HCT116 (cell line): ENCODE data around the gene C10orf90. TPM values are rescaled to one million over a fixed set of nuclear protein-coding genes. Genes with fewer than 3 reads are reported as not detected.

Source experiments
- ATAC-seq: fragments of 200-7000 bp; cut with Tn5 transposase; 2 replicates; pipeline ENCODE4 v1.9.1; 2020; ENCODE audit warnings: mild to moderate bottlenecking, moderate library complexity
- BruUV-seq: library from RNA; stranded (reverse); fragments of 400-500 nt; replicated peaks from 2 replicates; lab custom pipeline; 2021; lab: Mats Ljungman, UMichigan
- CTCF ChIA-PET: fragments of 300-600 bp; sonication (Branson Sonifier 250); formaldehyde crosslinking; loops from one replicate; lab custom pipeline; 2021; ENCODE audit warnings: antibody characterized with exemption; lab: Charles Lee
- POLR2A ChIA-PET: fragments of 300-600, 350-600 bp; sonication (Branson Sonifier 250); formaldehyde crosslinking; loops from one replicate; lab custom pipeline; 2021; ENCODE audit warnings: antibody characterized with exemption; lab: Charles Lee
- RAD21 ChIA-PET, 2 experiments: fragments of 300-600 bp; sonication (Branson Sonifier 250); formaldehyde crosslinking; loops; one replicate each; lab custom pipeline; 2023; ENCODE audit warnings: low total read pairs in 2 of 2; ENCODE audit not compliant: uncharacterized antibody in 2 of 2, unreplicated experiment in 2 of 2, low non-redundant PET in 1 of 2; lab: Charles Lee
- DNase-seq: peaks from one replicate; pipeline ENCODE4 v3.0.0-alpha.2; 2010; ENCODE audit warnings: low read depth, low spot score
- H2AFZ ChIP-seq: fragments of 200-600 bp; shearing (Covaris generic), sonication (generic); 2 replicates; pipeline ENCODE4 v1.6.1; 2017; ENCODE audit warnings: low read depth, mixed run types, mixed read lengths, antibody characterized with exemption, low read length; ENCODE audit not compliant: poor library complexity, severe bottlenecking
- H3K27ac ChIP-seq: 2 replicates; pipeline ENCODE4 v1.5.1; 2012; ENCODE audit warnings: low read depth, low read length
- H3K27me3 ChIP-seq: fragments of 200-600 bp; sonication (generic); 2 replicates; pipeline ENCODE4 v1.6.1; 2016; ENCODE audit warnings: mixed run types, low read length, mixed read lengths; ENCODE audit not compliant: insufficient read depth
- H3K36me3 ChIP-seq, 2 experiments: fragments of 200-500 bp in 1 of 2; fragments of 200-600 bp in 1 of 2; sonication (Bioruptor generic) in 1 of 2; sonication (generic) in 1 of 2; 2 replicates each; pipeline versions ENCODE4 v1.5.1 to v1.6.1; 2014 to 2016; ENCODE audit warnings: low read length in 2 of 2, inconsistent platforms in 1 of 2, mixed read lengths in 1 of 2, mixed run types in 1 of 2; ENCODE audit not compliant: insufficient read depth in 2 of 2, control insufficient read depth in 1 of 2
- H3K4me1 ChIP-seq, 2 experiments: fragments of 200-600 bp in 1 of 2; sonication (generic) in 1 of 2; 2 replicates each; pipeline versions ENCODE4 v1.5.1 to v1.6.1; 2012 to 2017; ENCODE audit warnings: low read length in 2 of 2, inconsistent platforms in 1 of 2, mild to moderate bottlenecking in 1 of 2, mixed read lengths in 1 of 2, mixed run types in 1 of 2, moderate library complexity in 1 of 2; ENCODE audit not compliant: insufficient read depth in 2 of 2, control insufficient read depth in 1 of 2
- H3K4me2 ChIP-seq: fragments of 200-600 bp; sonication (generic); 2 replicates; pipeline ENCODE4 v1.6.1; 2017; ENCODE audit warnings: mixed run types, low read length, mixed read lengths
- H3K4me3 ChIP-seq, 2 experiments: fragments of 200-600 bp in 1 of 2; sonication (generic) in 1 of 2; replicated peaks in 1 of 2; 2 replicates each; pipeline ENCODE4 v1.5.1; 2011 to 2016; ENCODE audit warnings: low read length in 2 of 2, control low read depth in 1 of 2, low read depth in 1 of 2, mild to moderate bottlenecking in 1 of 2, mixed read lengths in 1 of 2, mixed run types in 1 of 2
- H3K79me2 ChIP-seq: fragments of 200-600 bp; sonication (generic); 2 replicates; pipeline ENCODE4 v1.6.1; 2017; ENCODE audit warnings: mild to moderate bottlenecking, mixed run types, low read length, moderate library complexity, mixed read lengths; ENCODE audit not compliant: insufficient read depth
- H3K9ac ChIP-seq: fragments of 200-600 bp; sonication (generic); 2 replicates; pipeline ENCODE4 v1.6.1; 2016; ENCODE audit warnings: low read length, mixed read lengths
- H3K9me2 ChIP-seq: fragments of 200-600 bp; sonication (generic), shearing (Covaris generic); 2 replicates; pipeline ENCODE4 v1.6.1; 2017; ENCODE audit warnings: mixed run types, mild to moderate bottlenecking, moderate library complexity; ENCODE audit not compliant: insufficient read depth
- H3K9me3 ChIP-seq, 2 experiments: fragments of 200-500 bp in 1 of 2; fragments of 200-600 bp in 1 of 2; sonication (Bioruptor generic) in 1 of 2; sonication (generic) in 1 of 2; 2 replicates each; pipeline ENCODE4 v1.6.1; 2014 to 2017; ENCODE audit warnings: low read length in 2 of 2, mixed read lengths in 2 of 2, inconsistent platforms in 1 of 2, low read depth in 1 of 2, mild to moderate bottlenecking in 1 of 2, mixed run types in 1 of 2, moderate library complexity in 1 of 2; ENCODE audit not compliant: control insufficient read depth in 1 of 2, insufficient read depth in 1 of 2
- H4K20me1 ChIP-seq: fragments of 200-600 bp; sonication (generic), shearing (Covaris generic); 2 replicates; pipeline ENCODE4 v1.6.1; 2017; ENCODE audit warnings: mixed run types, mild to moderate bottlenecking, moderate library complexity; ENCODE audit not compliant: insufficient read depth
- CBX3 ChIP-seq: IDR thresholded peaks from 2 replicates; pipeline ENCODE4 v1.6.1; 2012; ENCODE audit warnings: low read depth
- CEBPB ChIP-seq: IDR thresholded peaks from 2 replicates; pipeline ENCODE4 v1.6.1; 2012; ENCODE audit warnings: low read depth
- EGR1 ChIP-seq: IDR thresholded peaks from 2 replicates; pipeline ENCODE4 v1.6.1; 2012; ENCODE audit warnings: low read depth
- ELF1 ChIP-seq: IDR thresholded peaks from 2 replicates; pipeline ENCODE4 v1.6.1; 2012; ENCODE audit warnings: low read depth, borderline replicate concordance
- EZH2 ChIP-seq: fragments of 200-600 bp; sonication (generic); IDR thresholded peaks from 2 replicates; pipeline ENCODE4 v1.6.1; 2017; ENCODE audit warnings: antibody characterized with exemption, mixed run types
- EZH2phosphoT487 ChIP-seq: fragments of 200-600 bp; IDR thresholded peaks from 2 replicates; pipeline ENCODE4 v1.6.1; 2018; ENCODE audit warnings: antibody characterized with exemption, borderline replicate concordance
- FOSL1 ChIP-seq: IDR thresholded peaks from 2 replicates; pipeline ENCODE4 v1.6.1; 2012; ENCODE audit warnings: low read depth
- JUND ChIP-seq: IDR thresholded peaks from 2 replicates; pipeline ENCODE4 v1.6.1; 2012
- POLR2A ChIP-seq: IDR thresholded peaks from 2 replicates; pipeline ENCODE4 v1.7.0; 2011; ENCODE audit warnings: borderline replicate concordance; ENCODE audit not compliant: insufficient read depth, insufficient read length; ENCODE audit errors: extremely low read depth
- RAD21 ChIP-seq: IDR thresholded peaks from 2 replicates; pipeline ENCODE4 v1.6.1; 2012; ENCODE audit warnings: low read depth, mild to moderate bottlenecking
- SP1 ChIP-seq: IDR thresholded peaks from 2 replicates; pipeline ENCODE4 v1.6.1; 2012; ENCODE audit warnings: low read depth
- SRF ChIP-seq: IDR thresholded peaks from 2 replicates; pipeline ENCODE4 v1.6.1; 2012; ENCODE audit warnings: low read depth
- TCF7L2 ChIP-seq: IDR thresholded peaks from 2 replicates; pipeline ENCODE4 v1.7.0; 2011; ENCODE audit warnings: borderline replicate concordance, inconsistent platforms; ENCODE audit not compliant: insufficient read depth, insufficient read length; ENCODE audit errors: extremely low read depth
- YY1 ChIP-seq: IDR thresholded peaks from 2 replicates; pipeline ENCODE4 v1.6.1; 2011; ENCODE audit warnings: low read length, low read depth, moderate library complexity, mild to moderate bottlenecking; ENCODE audit not compliant: insufficient replicate concordance; ENCODE audit errors: extremely low read depth
- ZFX ChIP-seq: fragments of 450-650 bp; IDR thresholded peaks from 2 replicates; pipeline ENCODE4 v1.6.1; 2017
- ZNF274 ChIP-seq: fragments of 200-500 bp; sonication (Bioruptor generic); IDR thresholded peaks from 2 replicates; pipeline ENCODE4 v1.6.1; 2014; ENCODE audit warnings: mild to moderate bottlenecking, low read depth, low read length, inconsistent platforms
- intact Hi-C: fragments of 100-400 bp; cut with micrococcal nuclease; formaldehyde crosslinking; loops from 2 replicates; pipeline ENCODE4 v1.10.0; 2022
- total RNA-seq: library from RNA; stranded (reverse); gene quantifications from one replicate; pipeline ENCODE4 v1.2.1, GENCODE V29; 2021; ENCODE audit not compliant: unreplicated experiment
- TF ChIP-seq, protein P1 (sequence below): IDR thresholded peaks from 2 replicates; pipeline ENCODE4 v1.6.1; 2012
- TF ChIP-seq, protein P2 (sequence below), 3 experiments: fragments of 200-600 bp in 1 of 3; sonication (generic) in 1 of 3; IDR thresholded peaks in 2 of 3; conservative IDR thresholded peaks in 1 of 3; 2 replicates each; pipeline ENCODE4 v1.5.1; 2012 to 2017; ENCODE audit warnings: low read depth in 2 of 3, low read length in 2 of 3, antibody characterized with exemption in 1 of 3, borderline replicate concordance in 1 of 3, control low read depth in 1 of 3, mild to moderate bottlenecking in 1 of 3, mixed read lengths in 1 of 3, mixed run types in 1 of 3, moderate library complexity in 1 of 3; ENCODE audit not compliant: insufficient read depth in 1 of 3
- TF ChIP-seq, protein P3 (sequence below): IDR thresholded peaks from 2 replicates; pipeline ENCODE4 v1.6.1; 2012; ENCODE audit warnings: low read depth
- TF ChIP-seq, protein P4 (sequence below): IDR thresholded peaks from 2 replicates; pipeline ENCODE4 v1.6.1; 2012

Gene C10orf90
- total RNA-seq, 1 experiment from 2014 or later: not detected

GRCh38 chr10:126647116-126647515 lies 23.4 kb downstream of the C10orf90 start:
- DNase-seq (no peak), ATAC-seq (no peak)
- ChIA-PET RAD21 (no interaction called here), POLR2A (no interaction called here), CTCF (interaction anchor here (1.5 kb wide), 1 partner anchor 47 kb away, joined by 3 read pairs; no protein-coding TSS in a partner anchor)
- H3K27ac ChIP-seq: no peak overlapping the region
- H3K9me3 ChIP-seq: no peaks in the 10 kb centered on the region
- H3K27me3 ChIP-seq: peaks cover 52% of the 10 kb centered on the region
- H3K9ac ChIP-seq: no peak overlapping the region
- no peaks in the 10 kb centered on the region for H3K9me2 ChIP-seq
- H3K79me2 ChIP-seq: no peaks in the 10 kb centered on the region
- no TSS peak for BruUV-seq
- no peak overlapping the region for H3K4me2 ChIP-seq
- H3K36me3 ChIP-seq: no peaks in the 10 kb centered on the region
- intact Hi-C loops: no loop called here
- TF ChIP-seq JUND (no peak), FOSL1 (no peak), ZNF274 (no peak), POLR2A (no peak), EGR1 (no peak), ELF1 (no peak), EZH2 (no peak), SRF (no peak), ZFX (no peak), SP1 (no peak), CEBPB (no peak), TCF7L2 (no peak), RAD21 (no peak), CBX3 (no peak), EZH2phosphoT487 (no peak), YY1 (no peak)
- TF ChIP-seq, protein P1, sequence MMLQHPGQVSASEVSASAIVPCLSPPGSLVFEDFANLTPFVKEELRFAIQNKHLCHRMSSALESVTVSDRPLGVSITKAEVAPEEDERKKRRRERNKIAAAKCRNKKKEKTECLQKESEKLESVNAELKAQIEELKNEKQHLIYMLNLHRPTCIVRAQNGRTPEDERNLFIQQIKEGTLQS: no peak
- TF ChIP-seq, protein P2, sequence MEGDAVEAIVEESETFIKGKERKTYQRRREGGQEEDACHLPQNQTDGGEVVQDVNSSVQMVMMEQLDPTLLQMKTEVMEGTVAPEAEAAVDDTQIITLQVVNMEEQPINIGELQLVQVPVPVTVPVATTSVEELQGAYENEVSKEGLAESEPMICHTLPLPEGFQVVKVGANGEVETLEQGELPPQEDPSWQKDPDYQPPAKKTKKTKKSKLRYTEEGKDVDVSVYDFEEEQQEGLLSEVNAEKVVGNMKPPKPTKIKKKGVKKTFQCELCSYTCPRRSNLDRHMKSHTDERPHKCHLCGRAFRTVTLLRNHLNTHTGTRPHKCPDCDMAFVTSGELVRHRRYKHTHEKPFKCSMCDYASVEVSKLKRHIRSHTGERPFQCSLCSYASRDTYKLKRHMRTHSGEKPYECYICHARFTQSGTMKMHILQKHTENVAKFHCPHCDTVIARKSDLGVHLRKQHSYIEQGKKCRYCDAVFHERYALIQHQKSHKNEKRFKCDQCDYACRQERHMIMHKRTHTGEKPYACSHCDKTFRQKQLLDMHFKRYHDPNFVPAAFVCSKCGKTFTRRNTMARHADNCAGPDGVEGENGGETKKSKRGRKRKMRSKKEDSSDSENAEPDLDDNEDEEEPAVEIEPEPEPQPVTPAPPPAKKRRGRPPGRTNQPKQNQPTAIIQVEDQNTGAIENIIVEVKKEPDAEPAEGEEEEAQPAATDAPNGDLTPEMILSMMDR (IDR thresholded peaks at IDR 0.05 in 2 of 3, conservative IDR thresholded peaks at IDR 0.05 in 1 of 3; ENCODE audit: borderline replicate concordance in 1 of 3, insufficient read depth in 1 of 3, low read depth in 2 of 3, low read length in 2 of 3): no peak
- TF ChIP-seq, protein P3, sequence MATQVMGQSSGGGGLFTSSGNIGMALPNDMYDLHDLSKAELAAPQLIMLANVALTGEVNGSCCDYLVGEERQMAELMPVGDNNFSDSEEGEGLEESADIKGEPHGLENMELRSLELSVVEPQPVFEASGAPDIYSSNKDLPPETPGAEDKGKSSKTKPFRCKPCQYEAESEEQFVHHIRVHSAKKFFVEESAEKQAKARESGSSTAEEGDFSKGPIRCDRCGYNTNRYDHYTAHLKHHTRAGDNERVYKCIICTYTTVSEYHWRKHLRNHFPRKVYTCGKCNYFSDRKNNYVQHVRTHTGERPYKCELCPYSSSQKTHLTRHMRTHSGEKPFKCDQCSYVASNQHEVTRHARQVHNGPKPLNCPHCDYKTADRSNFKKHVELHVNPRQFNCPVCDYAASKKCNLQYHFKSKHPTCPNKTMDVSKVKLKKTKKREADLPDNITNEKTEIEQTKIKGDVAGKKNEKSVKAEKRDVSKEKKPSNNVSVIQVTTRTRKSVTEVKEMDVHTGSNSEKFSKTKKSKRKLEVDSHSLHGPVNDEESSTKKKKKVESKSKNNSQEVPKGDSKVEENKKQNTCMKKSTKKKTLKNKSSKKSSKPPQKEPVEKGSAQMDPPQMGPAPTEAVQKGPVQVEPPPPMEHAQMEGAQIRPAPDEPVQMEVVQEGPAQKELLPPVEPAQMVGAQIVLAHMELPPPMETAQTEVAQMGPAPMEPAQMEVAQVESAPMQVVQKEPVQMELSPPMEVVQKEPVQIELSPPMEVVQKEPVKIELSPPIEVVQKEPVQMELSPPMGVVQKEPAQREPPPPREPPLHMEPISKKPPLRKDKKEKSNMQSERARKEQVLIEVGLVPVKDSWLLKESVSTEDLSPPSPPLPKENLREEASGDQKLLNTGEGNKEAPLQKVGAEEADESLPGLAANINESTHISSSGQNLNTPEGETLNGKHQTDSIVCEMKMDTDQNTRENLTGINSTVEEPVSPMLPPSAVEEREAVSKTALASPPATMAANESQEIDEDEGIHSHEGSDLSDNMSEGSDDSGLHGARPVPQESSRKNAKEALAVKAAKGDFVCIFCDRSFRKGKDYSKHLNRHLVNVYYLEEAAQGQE: no peak
- TF ChIP-seq, protein P4, sequence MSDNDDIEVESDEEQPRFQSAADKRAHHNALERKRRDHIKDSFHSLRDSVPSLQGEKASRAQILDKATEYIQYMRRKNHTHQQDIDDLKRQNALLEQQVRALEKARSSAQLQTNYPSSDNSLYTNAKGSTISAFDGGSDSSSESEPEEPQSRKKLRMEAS: no peak
- H4K20me1 ChIP-seq: no peaks in the 10 kb centered on the region
- no peak overlapping the region for H2AFZ ChIP-seq
- H3K4me3 ChIP-seq: no peak overlapping the region
- no peaks in the 10 kb centered on the region for H3K4me1 ChIP-seq
